ENCODE results near the gene OAS2.

GRCh38 chr12:113006641-113007040, 28.3 kb downstream of the OAS2 start:
- TF ChIP-seq CTCF (IDR thresholded peaks at IDR 0.05 in 4 of 5, conservative IDR thresholded peaks at IDR 0.05 in 1 of 5) (no peak), POLR2A (IDR thresholded peaks at IDR 0.05) (no peak)

All from gastrocnemius medialis (tissue), 4 donors.